SIG-M5 treated with dmso at 0.1 percent for 504 hours (cell line): Measurements from ENCODE around the gene FOXN4.
"Not testable (repeated sequence)": the region's sequence is repeated elsewhere in the genome, so short reads cannot be mapped to it uniquely, and the experiment has no call there.

Experiments used
- DNase-seq: peaks from one replicate; lab custom pipeline; 2025; ENCODE audit not compliant: unreplicated experiment; lab: John Stamatoyannopoulos, UW

Gene FOXN4

GRCh38 chr12:109308534-109309380 is at the start of gene FOXN4:
TSS of gene FOXN4 (minus strand) at chr12:109309284. CDS start at chr12:109308321, 963 bp downstream.
- DNase-seq, result no peak

GRCh38 chr12:109358154-109358869 is 49.2 kb upstream of the FOXN4 start:
- peak; percentile 33 for DNase-seq

GRCh38 chr12:109357032-109357431 is 47.9 kb upstream of the FOXN4 start:
- DNase-seq, result no peak

GRCh38 chr12:109356577-109356976 is 47.5 kb upstream of the FOXN4 start:
- DNase-seq, result no peak

GRCh38 chr12:109352184-109352583 is 43.1 kb upstream of the FOXN4 start:
- no peak for DNase-seq

- DNase-seq, result no peak
Measured at GRCh38 chr12:109347589-109347988, 38.5 kb upstream of the FOXN4 start, which contains the start of gene MYO1H. TSS of gene MYO1H (plus strand) at chr12:109347900. CDS start at chr12:109347961, 61 bp downstream.

GRCh38 chr12:109346920-109347319 is 37.8 kb upstream of the FOXN4 start:
- DNase-seq, result no peak

GRCh38 chr12:109345428-109345827 is 36.3 kb upstream of the FOXN4 start:
- no peak for DNase-seq

- DNase-seq, result no peak
Measured at GRCh38 chr12:109343677-109344076, 34.6 kb upstream of the FOXN4 start.

- DNase-seq, result no peak
Measured at GRCh38 chr12:109336593-109336992, 27.5 kb upstream of the FOXN4 start.

GRCh38 chr12:109334887-109335286 is 25.8 kb upstream of the FOXN4 start:
- no peak for DNase-seq

GRCh38 chr12:109331301-109331952 is 22.3 kb upstream of the FOXN4 start:
- no peak for DNase-seq

- DNase-seq, result no peak
Measured at GRCh38 chr12:109330282-109331230, 21.5 kb upstream of the FOXN4 start.

- no peak for DNase-seq
Measured at GRCh38 chr12:109329686-109330085, 20.6 kb upstream of the FOXN4 start.

- no peak for DNase-seq
Measured at GRCh38 chr12:109329003-109329402, 19.9 kb upstream of the FOXN4 start.

- DNase-seq, result not testable (repeated sequence)
Measured at GRCh38 chr12:109321294-109321693, 12.2 kb upstream of the FOXN4 start.

- no peak for DNase-seq
Measured at GRCh38 chr12:109310247-109311125, 1.4 kb upstream of the FOXN4 start.

GRCh38 chr12:109309381-109310246 is 530 bp upstream of the FOXN4 start:
- DNase-seq, result peak; percentile 19

- DNase-seq, result no peak
Measured at GRCh38 chr12:109307051-109307450, 2.0 kb downstream of the FOXN4 start.
